HG03558 (cell line): ENCODE measurements around the gene OR2V2.

Source experiments
- ATAC-seq: cut with Tn5 transposase; IDR thresholded peaks from one replicate; pipeline ENCODE4 v1.9.1; 2021; ENCODE audit warnings: moderate number of reproducible peaks; ENCODE audit not compliant: unreplicated experiment; ENCODE audit errors: extremely low read depth

The OR2V2 gene

GRCh38 chr5:181187500-181188213, 40.3 kb downstream of the OR2V2 start:
- no peak for ATAC-seq

- no peak for ATAC-seq
Measured at GRCh38 chr5:181188700-181189362, 41.4 kb downstream of the OR2V2 start.

GRCh38 chr5:181189363-181189961, 42.1 kb downstream of the OR2V2 start:
- no peak for ATAC-seq

- no peak for ATAC-seq
Measured at GRCh38 chr5:181189962-181190710, 42.8 kb downstream of the OR2V2 start.

GRCh38 chr5:181190711-181191525, 43.5 kb downstream of the OR2V2 start:
- no peak for ATAC-seq

GRCh38 chr5:181191526-181192336, 44.3 kb downstream of the OR2V2 start:
- ATAC-seq = no peak

- no peak for ATAC-seq
Measured at GRCh38 chr5:181192337-181193046, 45.1 kb downstream of the OR2V2 start.

GRCh38 chr5:181193656-181194055, 46.3 kb downstream of the OR2V2 start:
- ATAC-seq = no peak

- ATAC-seq = no peak
Measured at GRCh38 chr5:181194489-181195248, 47.3 kb downstream of the OR2V2 start.

- ATAC-seq = no peak
Measured at GRCh38 chr5:181195249-181195761, 47.9 kb downstream of the OR2V2 start.

- ATAC-seq = no peak
Measured at GRCh38 chr5:181197326-181197951, 50.1 kb downstream of the OR2V2 start.

GRCh38 chr5:181198106-181198685, 50.8 kb downstream of the OR2V2 start:
- ATAC-seq = no peak

GRCh38 chr5:181198905-181199519, 51.6 kb downstream of the OR2V2 start:
- ATAC-seq = peak; percentile 63

GRCh38 chr5:181199881-181200638, 52.7 kb downstream of the OR2V2 start:
- no peak for ATAC-seq

GRCh38 chr5:181200816-181201215, 53.4 kb downstream of the OR2V2 start:
- no peak for ATAC-seq
